ENCODE results near the gene C1QTNF12.

The C1QTNF12 gene

DNA sequence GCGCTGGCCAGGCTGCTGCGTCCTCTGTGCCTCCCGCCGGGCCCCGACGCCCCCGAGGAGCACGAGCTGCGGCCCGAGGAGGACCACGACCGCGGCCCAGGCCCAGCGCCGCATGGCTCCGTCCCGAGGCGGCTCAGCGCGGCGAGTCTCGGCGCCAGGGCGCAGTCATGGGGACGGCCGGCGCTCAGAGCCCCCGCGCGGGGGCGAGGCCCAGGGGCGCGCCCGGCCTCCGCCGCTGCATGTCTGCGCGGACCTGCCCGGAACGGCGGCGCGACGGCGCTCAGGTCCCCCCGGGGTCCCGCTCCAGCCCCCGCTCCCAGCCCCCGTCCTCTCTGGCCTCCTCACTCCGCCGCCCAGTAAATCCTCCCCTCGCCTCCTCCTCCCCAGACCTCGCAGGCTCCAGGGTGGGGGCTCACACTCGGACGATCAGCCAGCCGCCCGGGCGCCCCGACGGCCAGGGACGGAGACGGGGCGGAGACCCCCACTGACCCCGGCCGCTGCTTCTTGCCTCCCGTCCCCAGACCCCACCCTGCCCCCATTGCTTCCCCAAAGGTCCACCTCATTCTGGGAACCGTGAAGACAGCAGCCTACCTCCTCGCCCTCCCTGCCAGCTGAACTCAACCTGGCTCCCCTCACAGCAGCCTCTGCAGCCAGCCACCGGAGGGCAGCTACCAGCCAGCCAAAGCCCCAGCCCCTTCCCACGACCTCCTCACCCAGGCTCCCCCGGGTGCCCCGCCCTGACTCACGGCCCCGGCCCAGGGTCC is at the start of gene C1QTNF12:
TSS of gene C1QTNF12 (minus strand) at position 146 of the 764 bp plus-strand sequence. CDS start at position 114, 32 bp downstream.
- DNase-seq (ENCODE audit: low spot score): peak; percentile 73

- DNase-seq (ENCODE audit: low spot score): no peak
Measured at GRCh38 chr1:1295154-1295923, 48.8 kb upstream of the C1QTNF12 start.

DNA sequence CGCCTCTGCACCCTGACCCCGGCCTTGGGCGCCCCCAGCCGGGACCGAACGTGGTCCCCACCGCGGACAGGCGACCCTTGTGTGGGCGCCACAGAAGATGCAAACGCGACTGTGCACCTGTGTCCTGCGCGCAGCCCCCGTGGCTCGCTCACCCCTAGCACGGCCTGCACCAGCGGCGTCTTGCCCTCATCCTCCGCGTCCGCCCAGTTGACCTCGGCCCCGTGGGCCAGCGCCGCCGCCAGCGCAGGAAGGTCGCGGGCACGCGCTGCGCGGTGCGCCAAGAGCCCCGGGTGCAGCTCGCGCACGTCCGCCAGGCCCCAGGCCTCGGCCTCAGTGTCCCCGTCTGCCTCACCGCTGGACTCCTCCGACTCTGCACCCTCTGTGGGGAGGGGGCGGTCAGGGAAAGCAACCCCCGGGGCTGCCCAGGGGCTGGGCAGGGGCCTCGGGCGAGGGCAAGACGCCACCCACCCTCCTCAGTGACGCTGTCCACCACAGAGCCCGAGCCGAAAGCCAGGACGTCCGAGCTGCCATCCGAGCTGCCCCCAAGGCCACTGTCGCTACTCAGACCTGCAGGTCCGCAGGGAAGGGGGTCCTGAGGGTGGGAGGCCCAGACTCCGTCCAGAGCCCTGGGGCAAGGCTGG is 47.8 kb upstream of the C1QTNF12 start:
- no peak for DNase-seq (ENCODE audit: low spot score)

DNA sequence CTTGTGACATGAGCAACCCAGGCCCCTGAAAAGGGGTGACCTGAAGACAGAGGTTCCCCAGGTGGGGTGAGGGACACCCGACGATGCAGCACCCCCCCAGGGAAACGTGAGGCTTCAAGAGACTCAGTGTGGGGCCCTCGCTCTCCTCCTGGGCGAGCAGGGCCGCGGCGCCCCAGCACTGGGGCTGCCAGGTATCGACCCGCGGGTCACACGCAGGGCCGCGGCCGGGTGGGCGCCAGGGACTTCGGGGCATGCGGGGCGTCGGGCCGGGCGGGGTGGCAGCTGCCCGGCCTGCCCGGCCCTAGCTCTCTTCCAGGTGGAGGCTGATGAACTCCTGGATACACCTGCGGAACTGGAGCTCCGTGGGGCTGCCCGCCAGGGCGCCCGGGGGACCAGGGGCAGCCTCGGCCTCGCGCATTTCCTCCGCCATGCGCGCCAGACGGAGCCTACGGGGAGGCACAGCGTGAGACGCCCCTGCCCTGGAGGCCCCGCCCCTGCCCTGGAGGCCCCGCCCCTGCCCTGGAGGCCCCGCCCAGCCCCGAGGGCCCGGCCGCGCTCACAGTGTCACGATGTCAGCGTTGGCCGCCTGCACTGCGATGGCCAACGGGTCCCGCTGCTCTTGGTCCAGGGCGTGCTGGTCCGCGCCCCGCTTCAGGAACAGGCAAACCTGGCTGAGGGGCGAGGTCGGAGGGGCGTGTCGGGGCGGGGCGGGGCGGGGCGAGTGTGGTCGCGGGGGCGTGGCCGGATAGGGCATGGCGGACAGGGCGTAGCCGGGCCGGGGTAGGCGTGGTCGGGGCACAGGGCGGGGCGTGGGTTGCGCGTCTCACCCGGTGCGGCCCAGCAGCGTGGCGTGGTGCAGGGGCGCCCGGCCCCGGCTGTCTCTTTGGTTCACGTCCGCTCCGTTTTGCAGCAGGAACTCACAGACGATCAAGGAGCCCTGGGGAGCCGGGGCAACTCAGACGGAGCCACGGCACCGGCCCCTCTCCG is 47.0 kb upstream of the C1QTNF12 start:
- peak; percentile 87 for DNase-seq (ENCODE audit: low spot score)

DNA sequence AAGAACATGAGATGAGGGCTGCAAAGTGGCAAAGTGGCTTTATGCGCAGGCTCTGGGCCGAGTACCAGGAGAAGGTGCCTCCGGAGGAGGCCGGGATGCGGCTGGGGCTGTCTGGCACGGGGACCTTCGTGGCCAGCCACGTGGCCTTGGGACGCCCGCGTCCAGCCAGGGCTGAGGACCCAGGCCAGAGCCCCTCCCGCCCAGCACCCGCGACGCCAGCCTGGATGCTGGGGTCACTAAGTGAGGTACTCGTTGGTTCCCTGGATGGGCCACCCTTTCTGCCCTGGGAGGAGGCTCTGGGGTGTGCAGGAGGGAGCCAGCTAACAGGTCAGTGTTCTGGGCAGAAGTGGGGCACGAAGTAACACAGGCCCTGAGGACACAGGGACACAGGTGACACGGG is 46.3 kb upstream of the C1QTNF12 start:
- DNase-seq (ENCODE audit: low spot score): no peak

- no peak for DNase-seq (ENCODE audit: low spot score)
Measured at GRCh38 chr1:1292442-1292779, 45.9 kb upstream of the C1QTNF12 start.

DNA sequence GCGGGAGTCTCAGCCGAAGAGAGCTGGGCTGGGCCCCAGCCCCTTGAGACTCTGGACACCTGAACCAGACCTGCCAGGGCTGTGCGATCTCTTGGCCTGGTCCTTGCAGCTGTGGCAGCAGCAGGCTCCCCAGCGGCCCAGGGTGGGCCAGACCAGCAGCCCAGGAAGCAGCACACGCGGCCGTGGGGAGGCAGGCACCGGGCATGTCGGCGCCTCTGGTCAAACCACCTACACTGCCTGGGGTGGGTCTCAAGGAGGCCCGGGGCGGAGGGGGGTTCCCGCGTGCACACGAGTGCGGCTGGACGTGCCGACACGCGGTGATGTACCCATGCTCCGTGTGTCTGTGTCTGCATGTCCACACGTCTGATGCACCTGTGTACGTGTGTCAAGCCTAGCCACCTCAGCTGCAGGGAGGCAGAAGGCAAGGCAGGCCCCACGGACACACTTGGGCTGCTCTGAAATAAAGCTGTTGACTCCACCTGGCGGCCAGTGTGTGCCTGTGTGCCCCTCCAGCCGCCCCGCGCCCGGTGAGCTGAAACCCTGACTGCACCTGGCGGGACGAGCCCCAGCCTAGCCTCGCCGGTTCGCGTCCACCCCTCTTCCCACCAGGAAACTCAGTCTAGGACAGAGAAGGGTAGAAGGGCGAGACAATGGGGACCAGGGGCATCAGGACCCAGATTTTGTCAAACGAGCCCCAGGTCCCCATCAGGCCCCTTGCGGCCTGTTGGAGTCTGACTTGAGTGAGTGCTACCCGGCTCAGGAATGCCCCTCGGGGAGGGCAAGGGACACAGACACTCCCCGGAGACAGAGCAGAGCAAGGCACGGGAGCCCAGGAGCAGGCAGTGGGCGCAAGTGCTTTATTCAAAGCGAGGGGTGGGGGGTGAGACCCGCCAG is 45.3 kb upstream of the C1QTNF12 start:
- peak; percentile 85 for DNase-seq (ENCODE audit: low spot score)

- DNase-seq (ENCODE audit: low spot score): peak; percentile 21
Measured at GRCh38 chr1:1291023-1291528, 44.6 kb upstream of the C1QTNF12 start.

DNA sequence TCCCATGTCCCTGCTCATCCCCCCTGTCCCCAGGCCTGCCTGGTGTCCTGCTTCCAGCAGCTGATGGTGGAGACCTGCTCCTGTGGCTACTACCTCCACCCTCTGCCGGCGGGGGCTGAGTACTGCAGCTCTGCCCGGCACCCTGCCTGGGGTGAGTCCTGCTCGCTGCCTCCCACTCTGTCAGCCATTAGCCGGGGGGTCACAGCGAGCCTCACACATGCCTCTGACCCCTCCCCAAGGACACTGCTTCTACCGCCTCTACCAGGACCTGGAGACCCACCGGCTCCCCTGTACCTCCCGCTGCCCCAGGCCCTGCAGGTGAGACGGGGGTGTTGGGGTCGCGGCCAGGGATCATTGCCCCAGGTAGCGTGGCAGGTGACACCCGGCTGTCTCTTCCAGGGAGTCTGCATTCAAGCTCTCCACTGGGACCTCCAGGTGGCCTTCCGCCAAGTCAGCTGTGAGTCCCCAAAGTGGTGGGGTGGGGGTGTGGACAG is 43.8 kb upstream of the C1QTNF12 start:
- peak; percentile 90 for DNase-seq (ENCODE audit: low spot score)

DNA sequence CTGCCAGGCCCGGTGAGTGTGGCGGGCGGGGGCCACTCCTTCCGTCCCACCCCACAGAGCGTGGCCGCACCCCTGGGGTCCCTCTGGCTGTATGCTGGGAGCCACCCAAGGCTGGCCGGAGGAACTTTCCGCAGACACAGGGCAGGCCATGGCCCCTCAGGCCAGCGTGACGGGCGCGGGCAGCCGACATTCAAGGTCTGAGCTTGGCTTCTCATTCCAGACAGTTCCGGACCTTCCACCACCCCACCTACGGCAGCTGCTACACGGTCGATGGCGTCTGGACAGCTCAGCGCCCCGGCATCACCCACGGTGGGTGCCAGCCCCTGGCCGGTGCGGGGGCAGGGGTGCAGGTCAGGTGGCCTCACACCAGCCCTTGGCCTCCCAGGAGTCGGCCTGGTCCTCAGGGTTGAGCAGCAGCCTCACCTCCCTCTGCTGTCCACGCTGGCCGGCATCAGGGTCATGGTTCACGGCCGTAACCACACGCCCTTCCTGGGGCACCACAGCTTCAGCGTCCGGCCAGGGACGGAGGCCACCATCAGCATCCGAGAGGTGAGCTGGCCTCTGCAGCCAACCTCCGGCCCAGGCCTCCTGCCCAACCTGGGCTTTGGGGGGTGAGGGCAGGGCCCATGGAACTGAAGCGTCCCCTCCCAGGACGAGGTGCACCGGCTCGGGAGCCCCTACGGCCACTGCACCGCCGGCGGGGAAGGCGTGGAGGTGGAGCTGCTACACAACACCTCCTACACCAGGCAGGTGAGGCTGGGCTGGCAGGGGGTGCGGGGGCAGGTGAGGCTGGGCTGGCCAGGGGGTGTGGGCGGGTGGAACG is 41.0 kb upstream of the C1QTNF12 start:
- peak; percentile 23 for DNase-seq (ENCODE audit: low spot score)

DNA sequence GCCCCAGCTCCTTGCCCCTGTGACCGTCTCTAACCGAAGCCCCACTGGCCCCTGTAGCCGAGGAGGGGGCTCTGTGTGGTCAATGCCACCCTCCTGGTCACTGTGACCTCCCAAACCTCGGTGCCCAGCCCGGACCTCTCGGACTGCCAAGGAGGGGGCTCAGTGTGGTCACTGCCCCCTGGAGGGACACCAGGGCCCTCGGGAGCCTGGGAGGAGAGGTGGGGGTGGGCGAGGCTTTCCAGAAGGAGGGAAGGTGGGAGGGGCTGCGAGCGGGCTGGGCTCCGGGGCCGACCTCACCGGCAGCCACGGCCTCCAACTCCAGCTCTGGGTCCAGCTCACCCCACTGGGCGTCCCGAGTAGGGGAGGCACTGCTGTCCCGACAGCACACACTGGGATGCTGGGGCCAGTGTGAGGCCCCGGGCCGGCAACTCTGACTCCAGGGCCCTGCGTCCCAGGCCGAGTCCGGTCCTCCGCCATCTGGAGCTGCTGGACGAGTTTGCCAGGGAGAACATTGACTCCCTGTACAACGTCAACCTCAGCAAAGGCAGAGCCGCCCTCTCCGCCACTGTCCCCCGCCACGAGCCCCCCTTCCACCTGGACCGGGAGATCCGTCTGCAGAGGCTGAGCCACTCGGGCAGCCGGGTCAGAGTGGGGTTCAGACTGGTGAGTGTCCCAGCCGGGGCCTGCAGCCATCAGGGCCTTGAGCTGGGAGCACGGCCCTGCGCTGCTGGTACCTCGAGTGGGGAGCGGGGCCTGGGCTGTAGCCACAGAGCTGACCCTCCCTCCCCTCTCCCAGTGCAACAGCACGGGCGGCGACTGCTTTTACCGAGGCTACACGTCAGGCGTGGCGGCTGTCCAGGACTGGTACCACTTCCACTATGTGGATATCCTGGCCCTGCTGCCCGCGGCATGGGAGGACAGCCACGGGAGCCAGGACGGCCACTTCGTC is 40.1 kb upstream of the C1QTNF12 start:
- peak; percentile 19 for DNase-seq (ENCODE audit: low spot score)

DNA sequence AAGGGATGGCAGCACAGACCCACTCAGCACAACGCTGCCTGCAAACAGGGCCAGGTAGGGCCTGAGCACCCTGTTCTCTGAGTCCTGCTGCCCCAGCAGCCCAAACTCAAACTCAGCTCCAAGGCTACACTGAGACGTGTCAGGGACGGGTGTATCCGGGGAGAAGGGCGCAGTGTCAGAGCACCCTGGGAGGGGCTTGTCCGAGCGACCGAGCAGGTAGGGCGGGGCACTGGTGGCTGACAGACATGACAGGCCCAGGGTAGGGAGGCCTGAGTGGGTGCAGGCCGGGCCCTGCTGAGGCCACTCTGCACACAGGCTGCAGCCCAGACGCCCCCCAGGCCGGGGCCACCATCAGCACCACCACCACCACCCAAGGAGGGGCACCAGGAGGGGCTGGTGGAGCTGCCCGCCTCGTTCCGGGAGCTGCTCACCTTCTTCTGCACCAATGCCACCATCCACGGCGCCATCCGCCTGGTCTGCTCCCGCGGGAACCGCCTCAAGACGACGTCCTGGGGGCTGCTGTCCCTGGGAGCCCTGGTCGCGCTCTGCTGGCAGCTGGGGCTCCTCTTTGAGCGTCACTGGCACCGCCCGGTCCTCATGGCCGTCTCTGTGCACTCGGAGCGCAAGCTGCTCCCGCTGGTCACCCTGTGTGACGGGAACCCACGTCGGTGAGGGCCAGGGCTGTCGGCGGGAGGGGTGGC is 39.2 kb upstream of the C1QTNF12 start:
- peak; percentile 30 for DNase-seq (ENCODE audit: low spot score)

DNA sequence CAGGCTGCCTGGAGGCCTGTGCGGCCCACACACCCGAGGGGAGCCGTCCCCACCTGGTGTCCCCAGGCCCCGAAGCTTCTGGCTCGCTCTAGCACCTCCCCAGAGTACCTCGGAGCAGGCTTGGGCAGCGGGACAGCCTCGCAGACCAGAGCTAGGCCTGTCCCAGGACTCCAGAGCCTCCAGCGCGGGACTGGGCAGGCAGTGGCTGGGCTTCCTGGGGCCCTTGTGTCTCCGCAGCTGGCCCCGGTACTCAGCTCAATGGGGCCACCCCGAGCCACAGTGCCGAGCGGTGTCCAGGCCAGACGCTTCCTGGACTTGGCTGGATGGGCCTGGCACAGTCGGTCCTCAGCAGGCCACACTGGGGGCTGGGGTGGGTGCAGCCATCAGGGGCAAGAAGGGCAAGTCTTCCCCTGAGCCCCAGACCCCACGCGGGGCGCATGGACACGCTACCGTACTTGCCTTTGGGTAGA is 38.6 kb upstream of the C1QTNF12 start:
- no peak for DNase-seq (ENCODE audit: low spot score)

DNA sequence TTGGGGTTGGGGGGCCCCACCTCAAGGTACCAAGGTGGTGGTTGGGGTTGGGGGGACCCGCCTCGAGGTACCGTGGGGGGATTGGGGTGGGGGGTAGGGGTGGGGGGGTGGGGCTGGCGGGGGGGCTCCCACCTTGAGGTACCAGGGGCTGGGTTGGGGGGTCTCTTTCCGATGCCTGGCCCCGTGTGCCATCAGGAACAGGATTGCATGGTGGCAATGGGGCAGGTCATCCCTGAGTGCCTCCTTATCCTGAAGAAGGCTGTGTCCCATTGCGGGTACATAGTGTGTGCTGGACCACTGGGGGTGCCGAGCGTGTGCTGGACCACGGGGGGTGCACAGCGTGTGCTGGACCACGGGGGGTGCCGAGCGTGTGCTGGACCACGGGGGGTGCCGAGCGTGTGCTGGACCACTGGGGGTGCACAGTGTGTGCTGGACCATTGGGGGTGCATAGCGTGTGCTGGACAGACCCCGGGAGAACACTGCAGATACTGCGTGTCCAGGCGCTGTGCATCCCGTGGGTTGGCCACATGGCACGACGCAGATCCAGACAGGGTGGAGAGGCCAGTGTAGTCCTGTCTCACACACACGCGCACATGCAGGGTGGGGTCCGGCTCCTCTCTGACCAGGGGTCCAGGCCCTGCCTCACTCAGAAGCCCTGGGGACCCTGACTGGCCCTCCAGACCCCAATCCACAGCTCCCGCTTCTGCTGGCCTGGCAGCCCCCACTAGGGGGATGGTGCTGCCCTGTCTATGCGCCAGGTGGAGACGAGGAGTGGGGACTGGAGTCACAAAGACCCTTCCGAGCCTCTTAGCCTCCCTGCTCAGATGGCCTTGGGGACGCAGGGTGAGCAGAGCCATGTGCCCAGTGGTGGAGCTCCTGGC is 37.9 kb upstream of the C1QTNF12 start:
- no peak for DNase-seq (ENCODE audit: low spot score)

- DNase-seq (ENCODE audit: low spot score): peak; percentile 81
Measured at GRCh38 chr1:1283821-1284220, 37.3 kb upstream of the C1QTNF12 start.

GRCh38 chr1:1282998-1283397 is 36.5 kb upstream of the C1QTNF12 start:
- DNase-seq (ENCODE audit: low spot score): no peak

Measured in iPS-NIHi11 (cell line).